NB4 (cell line): ENCODE measurements around the gene CENPO.

ENCODE experiments used
- DNase-seq: peaks from one replicate; pipeline ENCODE4 v3.0.0; 2010; ENCODE audit warnings: low read depth
- H3K4me3 ChIP-seq: one replicate; pipeline ENCODE4 v1.5.1; 2011; ENCODE audit warnings: mild to moderate bottlenecking, low read depth, low read length, moderate library complexity
- MAX ChIP-seq: IDR thresholded peaks from 2 replicates; pipeline ENCODE4 v1.6.1; 2011; ENCODE audit warnings: low read depth, low read length
- MYC ChIP-seq: IDR thresholded peaks from 2 replicates; pipeline ENCODE4 v1.6.1; 2011; ENCODE audit warnings: low read depth, low read length
- POLR2A ChIP-seq: IDR thresholded peaks from 2 replicates; pipeline ENCODE4 v1.6.1; 2011; ENCODE audit warnings: mild to moderate bottlenecking; ENCODE audit not compliant: insufficient read length; ENCODE audit errors: extremely low read depth
- TF ChIP-seq, protein P1 (sequence below): IDR thresholded peaks from one replicate; pipeline ENCODE4 v1.5.1; 2012; ENCODE audit warnings: low read depth, low read length

CENPO gene

DNA sequence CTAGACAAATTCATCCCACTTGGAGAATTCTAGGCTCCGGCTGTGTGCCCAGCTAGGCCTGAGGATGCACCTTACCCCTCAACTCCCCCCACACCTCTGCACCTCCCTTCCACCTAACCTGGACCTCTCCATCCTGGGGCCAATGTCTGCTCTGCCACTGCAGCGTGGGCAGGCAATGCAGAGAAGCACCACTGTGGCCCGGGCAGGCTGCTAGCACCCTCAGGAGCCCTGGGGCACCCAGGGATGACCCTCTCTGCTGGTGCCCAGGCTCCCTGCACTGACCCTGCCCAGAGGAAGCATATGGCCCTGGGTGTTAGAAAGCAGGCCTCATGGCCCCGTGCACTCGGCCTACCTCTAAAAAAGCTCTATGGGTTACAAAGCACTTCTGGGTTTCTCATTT, 77.2 kb downstream of the CENPO start:
- TF ChIP-seq, protein P1, sequence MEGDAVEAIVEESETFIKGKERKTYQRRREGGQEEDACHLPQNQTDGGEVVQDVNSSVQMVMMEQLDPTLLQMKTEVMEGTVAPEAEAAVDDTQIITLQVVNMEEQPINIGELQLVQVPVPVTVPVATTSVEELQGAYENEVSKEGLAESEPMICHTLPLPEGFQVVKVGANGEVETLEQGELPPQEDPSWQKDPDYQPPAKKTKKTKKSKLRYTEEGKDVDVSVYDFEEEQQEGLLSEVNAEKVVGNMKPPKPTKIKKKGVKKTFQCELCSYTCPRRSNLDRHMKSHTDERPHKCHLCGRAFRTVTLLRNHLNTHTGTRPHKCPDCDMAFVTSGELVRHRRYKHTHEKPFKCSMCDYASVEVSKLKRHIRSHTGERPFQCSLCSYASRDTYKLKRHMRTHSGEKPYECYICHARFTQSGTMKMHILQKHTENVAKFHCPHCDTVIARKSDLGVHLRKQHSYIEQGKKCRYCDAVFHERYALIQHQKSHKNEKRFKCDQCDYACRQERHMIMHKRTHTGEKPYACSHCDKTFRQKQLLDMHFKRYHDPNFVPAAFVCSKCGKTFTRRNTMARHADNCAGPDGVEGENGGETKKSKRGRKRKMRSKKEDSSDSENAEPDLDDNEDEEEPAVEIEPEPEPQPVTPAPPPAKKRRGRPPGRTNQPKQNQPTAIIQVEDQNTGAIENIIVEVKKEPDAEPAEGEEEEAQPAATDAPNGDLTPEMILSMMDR, result no peak
- TF ChIP-seq MAX (no peak), MYC (no peak), POLR2A (no peak)
- no peak for DNase-seq
- H3K4me3 ChIP-seq, result no peak overlapping the region

GRCh38 chr2:24870891-24871705, 77.9 kb downstream of the CENPO start:
- no peak for TF ChIP-seq MYC
- TF ChIP-seq MAX, result no peak
- no peak for TF ChIP-seq POLR2A
- TF ChIP-seq, protein P1, result no peak

DNA sequence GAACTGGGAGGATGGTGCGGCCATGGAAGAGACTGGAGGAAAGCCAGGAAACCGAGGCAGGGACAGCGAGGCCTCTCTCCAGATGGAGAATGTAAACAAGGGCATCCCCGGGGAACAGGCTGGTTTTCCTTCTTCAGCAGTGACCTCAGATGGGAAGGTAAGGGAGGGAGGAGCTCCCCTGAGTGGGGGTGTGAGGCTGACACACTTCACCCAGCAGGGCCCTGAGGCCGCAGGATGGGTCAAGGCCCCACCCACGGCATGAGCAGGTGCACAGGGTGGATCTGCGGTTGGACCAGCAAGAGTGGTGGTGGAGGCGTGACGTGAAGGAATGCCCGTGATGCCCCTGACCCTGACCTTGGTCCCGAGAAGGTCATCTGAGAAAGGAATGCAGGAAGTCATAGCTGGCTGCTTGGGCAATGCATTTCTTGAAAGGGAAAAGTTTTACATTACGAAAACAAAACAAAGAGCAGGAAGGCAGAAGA, 78.7 kb downstream of the CENPO start:
- TF ChIP-seq MYC, result no peak
- TF ChIP-seq POLR2A, result no peak
- no peak for TF ChIP-seq MAX
- TF ChIP-seq, protein P1, result no peak
- DNase-seq, result no peak
- H3K4me3 ChIP-seq, result no peak overlapping the region

More at GRCh38 chr2:24870891-24871705, 77.9 kb downstream of the CENPO start:
- DNase-seq, result peak; percentile 28
- H3K4me3 ChIP-seq, result no peak overlapping the region
